ENCODE results near the gene C19orf18. TPM values are rescaled to one million over a fixed set of nuclear protein-coding genes. Genes with fewer than 3 reads are reported as not detected.

Gene C19orf18
- total RNA-seq, 1 donor from 2014 or later, result 1.6 TPM

DNA sequence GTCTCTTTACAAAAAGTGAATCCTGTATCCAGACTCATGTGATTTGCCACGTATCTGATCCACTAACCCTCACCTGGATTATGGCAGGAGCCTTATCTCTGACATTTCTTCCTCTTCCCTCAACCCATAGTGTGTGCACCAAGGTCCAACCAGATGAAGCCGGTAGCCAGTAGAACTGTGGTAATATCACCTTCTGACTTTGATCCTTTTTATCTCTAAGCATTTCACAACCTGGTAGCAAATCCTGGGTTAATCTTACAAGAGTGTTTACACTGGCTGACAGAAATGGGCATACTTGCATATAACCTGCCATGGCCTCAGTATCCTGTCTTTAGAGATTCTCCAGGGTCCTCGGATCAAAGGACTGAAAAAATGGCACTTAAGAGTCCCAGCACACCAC is 59.8 kb downstream of the C19orf18 start:
- H3K27ac Mint-ChIP-seq (ENCODE audit: unreplicated experiment), result no peak overlapping the region
- peaks cover 8% of the 10 kb centered on the region for H3K4me1 Mint-ChIP-seq (ENCODE audit: low read depth, unreplicated experiment)
- H3K9me3 Mint-ChIP-seq (ENCODE audit: unreplicated experiment), result peaks cover 12% of the 10 kb centered on the region
- H3K4me3 Mint-ChIP-seq (ENCODE audit: unreplicated experiment), result peak overlapping the region; percentile 66
- DNase-seq, result no peak
- peaks cover 11% of the 10 kb centered on the region for H3K36me3 Mint-ChIP-seq (ENCODE audit: unreplicated experiment)
- H3K27me3 Mint-ChIP-seq (ENCODE audit: unreplicated experiment), result peaks cover 1% of the 10 kb centered on the region
- TF ChIP-seq, protein P1, sequence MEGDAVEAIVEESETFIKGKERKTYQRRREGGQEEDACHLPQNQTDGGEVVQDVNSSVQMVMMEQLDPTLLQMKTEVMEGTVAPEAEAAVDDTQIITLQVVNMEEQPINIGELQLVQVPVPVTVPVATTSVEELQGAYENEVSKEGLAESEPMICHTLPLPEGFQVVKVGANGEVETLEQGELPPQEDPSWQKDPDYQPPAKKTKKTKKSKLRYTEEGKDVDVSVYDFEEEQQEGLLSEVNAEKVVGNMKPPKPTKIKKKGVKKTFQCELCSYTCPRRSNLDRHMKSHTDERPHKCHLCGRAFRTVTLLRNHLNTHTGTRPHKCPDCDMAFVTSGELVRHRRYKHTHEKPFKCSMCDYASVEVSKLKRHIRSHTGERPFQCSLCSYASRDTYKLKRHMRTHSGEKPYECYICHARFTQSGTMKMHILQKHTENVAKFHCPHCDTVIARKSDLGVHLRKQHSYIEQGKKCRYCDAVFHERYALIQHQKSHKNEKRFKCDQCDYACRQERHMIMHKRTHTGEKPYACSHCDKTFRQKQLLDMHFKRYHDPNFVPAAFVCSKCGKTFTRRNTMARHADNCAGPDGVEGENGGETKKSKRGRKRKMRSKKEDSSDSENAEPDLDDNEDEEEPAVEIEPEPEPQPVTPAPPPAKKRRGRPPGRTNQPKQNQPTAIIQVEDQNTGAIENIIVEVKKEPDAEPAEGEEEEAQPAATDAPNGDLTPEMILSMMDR (IDR thresholded peaks at IDR 0.05; ENCODE audit: partially characterized antibody, unreplicated experiment), result no peak

Other genes with a start within 250 kb of the C19orf18 start
- gene ZNF671, start 246.9 kb downstream of the C19orf18 start, total RNA-seq (ENCODE audit: unreplicated experiment), result 20.3 TPM
- 41.5 TPM for gene ZNF776, start 227.7 kb downstream of the C19orf18 start, total RNA-seq (ENCODE audit: unreplicated experiment)
- 22.7 TPM for gene ZNF586, start 204.9 kb downstream of the C19orf18 start, total RNA-seq (ENCODE audit: unreplicated experiment)
- 14.9 TPM for gene ZNF552, start 159.6 kb downstream of the C19orf18 start, total RNA-seq (ENCODE audit: unreplicated experiment)
- 16.9 TPM for gene ZNF587B, start 144.2 kb downstream of the C19orf18 start, total RNA-seq (ENCODE audit: unreplicated experiment)
- gene ZNF587, start 124.7 kb downstream of the C19orf18 start, total RNA-seq (ENCODE audit: unreplicated experiment), result 65.0 TPM
- 38.3 TPM for gene ZNF814, start 85.5 kb downstream of the C19orf18 start, total RNA-seq (ENCODE audit: unreplicated experiment)
- 23.0 TPM for gene ZNF417, start 57.9 kb downstream of the C19orf18 start, total RNA-seq (ENCODE audit: unreplicated experiment)
- gene ZNF418, start 39.1 kb downstream of the C19orf18 start, total RNA-seq (ENCODE audit: unreplicated experiment), result 25.4 TPM
- gene ZNF256, start 26.8 kb downstream of the C19orf18 start, total RNA-seq (ENCODE audit: unreplicated experiment), result 11.0 TPM
- 58.2 TPM for gene ZNF606, start 28.3 kb upstream of the C19orf18 start, total RNA-seq (ENCODE audit: unreplicated experiment)
- 7.7 TPM for gene ZSCAN1, start 59.5 kb upstream of the C19orf18 start, total RNA-seq (ENCODE audit: unreplicated experiment)
- 16.6 TPM for gene ZNF135, start 84.7 kb upstream of the C19orf18 start, total RNA-seq (ENCODE audit: unreplicated experiment)
- gene ZSCAN18, start 123.7 kb upstream of the C19orf18 start, total RNA-seq (ENCODE audit: unreplicated experiment), result 66.7 TPM
- gene ZNF329, start 176.3 kb upstream of the C19orf18 start, total RNA-seq (ENCODE audit: unreplicated experiment), result 14.1 TPM
- gene ZNF274, start 208.5 kb upstream of the C19orf18 start, total RNA-seq (ENCODE audit: unreplicated experiment), result 42.7 TPM